H9 (cell line): ENCODE measurements around the gene PRG2. TPM values are rescaled to one million over a fixed set of nuclear protein-coding genes. Genes with fewer than 3 reads are reported as not detected.
A peak's percentile ranks its signal among the peaks of the same experiment; 100 is the strongest.

Source experiments
- DNase-seq: peaks from one replicate; pipeline ENCODE4 v3.0.0-alpha.2; 2017
- H2AFZ ChIP-seq: one replicate; pipeline ENCODE4 v1.6.1; 2013; ENCODE audit warnings: mild to moderate bottlenecking, low read length, control low read depth, moderate library complexity
- H2AK5ac ChIP-seq: 2 replicates; pipeline ENCODE4 v1.6.1; 2013; ENCODE audit warnings: low read length, control low read depth, mixed read lengths; ENCODE audit not compliant: insufficient read length
- H2BK120ac ChIP-seq: one replicate; pipeline ENCODE4 v1.6.1; 2013; ENCODE audit warnings: low read depth, mild to moderate bottlenecking, low read length, control low read depth, inconsistent platforms; ENCODE audit not compliant: poor library complexity, severe bottlenecking
- H2BK12ac ChIP-seq: 2 replicates; pipeline ENCODE4 v1.6.1; 2013; ENCODE audit warnings: low read length, control low read depth, mixed read lengths, low read depth; ENCODE audit not compliant: insufficient read length
- H2BK15ac ChIP-seq: 2 replicates; pipeline ENCODE4 v1.6.1; 2013; ENCODE audit warnings: low read depth, low read length, control low read depth
- H2BK20ac ChIP-seq: one replicate; pipeline ENCODE4 v1.6.1; 2013; ENCODE audit warnings: low read depth, mild to moderate bottlenecking, low read length, control low read depth, inconsistent platforms; ENCODE audit not compliant: poor library complexity, severe bottlenecking
- H2BK5ac ChIP-seq: 2 replicates; pipeline ENCODE4 v1.6.1; 2013; ENCODE audit warnings: low read length, control low read depth, mixed read lengths; ENCODE audit not compliant: insufficient read length
- H3K14ac ChIP-seq: 2 replicates; pipeline ENCODE4 v1.6.1; 2013; ENCODE audit warnings: low read length, control low read depth; ENCODE audit not compliant: insufficient read depth
- H3K18ac ChIP-seq: 2 replicates; pipeline ENCODE4 v1.6.1; 2013; ENCODE audit warnings: low read depth, mild to moderate bottlenecking, mixed read lengths, low read length, control low read depth; ENCODE audit not compliant: insufficient read length
- H3K23ac ChIP-seq: 2 replicates; pipeline ENCODE4 v1.6.1; 2013; ENCODE audit warnings: low read length, control low read depth, mixed read lengths, low read depth; ENCODE audit not compliant: insufficient read length
- H3K23me2 ChIP-seq: 2 replicates; pipeline ENCODE4 v1.6.1; 2013; ENCODE audit warnings: low read depth, mild to moderate bottlenecking, mixed read lengths, low read length, control low read depth; ENCODE audit not compliant: insufficient read length, poor library complexity, severe bottlenecking
- H3K27ac ChIP-seq: 2 replicates; pipeline ENCODE4 v1.5.1; 2013; ENCODE audit warnings: low read length, control low read depth, mixed read lengths, low read depth; ENCODE audit not compliant: insufficient read length
- H3K27me3 ChIP-seq: 2 replicates; pipeline ENCODE4 v1.6.1; 2013; ENCODE audit warnings: low read length, control low read depth, inconsistent platforms; ENCODE audit not compliant: insufficient read depth
- H3K4ac ChIP-seq: 2 replicates; pipeline ENCODE4 v1.6.1; 2013; ENCODE audit warnings: low read depth, mild to moderate bottlenecking, control low read depth, inconsistent platforms, low read length, moderate library complexity
- H3K4me1 ChIP-seq: 2 replicates; pipeline ENCODE4 v1.6.1; 2013; ENCODE audit warnings: low read length, control low read depth, inconsistent platforms; ENCODE audit not compliant: insufficient read depth
- H3K4me2 ChIP-seq: 2 replicates; pipeline ENCODE4 v1.6.1; 2013; ENCODE audit warnings: low read length, control low read depth, mixed read lengths; ENCODE audit not compliant: insufficient read length, insufficient read depth
- H3K56ac ChIP-seq: 2 replicates; pipeline ENCODE4 v1.6.1; 2013; ENCODE audit warnings: low read depth, mild to moderate bottlenecking, mixed read lengths, low read length, control low read depth; ENCODE audit not compliant: insufficient read length
- H3K79me1 ChIP-seq: 2 replicates; pipeline ENCODE4 v1.6.1; 2013; ENCODE audit warnings: low read depth, mild to moderate bottlenecking, moderate library complexity, low read length, control low read depth, inconsistent platforms; ENCODE audit not compliant: insufficient read depth, poor library complexity, severe bottlenecking
- H3K79me2 ChIP-seq: 2 replicates; pipeline ENCODE4 v1.6.1; 2013; ENCODE audit warnings: low read length, control low read depth, inconsistent platforms; ENCODE audit not compliant: insufficient read depth
- H3K9ac ChIP-seq: 2 replicates; pipeline ENCODE4 v1.6.1; 2013; ENCODE audit warnings: low read length, control low read depth, mixed read lengths; ENCODE audit not compliant: insufficient read length; ENCODE audit errors: extremely low read depth
- H3K9me3 ChIP-seq: one replicate; pipeline ENCODE4 v1.6.1; 2013; ENCODE audit warnings: low read depth, low read length, inconsistent platforms; ENCODE audit not compliant: control insufficient read depth
- H3T11ph ChIP-seq: one replicate; pipeline ENCODE4 v1.6.1; 2013; ENCODE audit warnings: mild to moderate bottlenecking, low read length, control low read depth, inconsistent platforms
- H4K20me1 ChIP-seq: one replicate; pipeline ENCODE4 v1.6.1; 2013; ENCODE audit not compliant: control insufficient read depth, insufficient read length, insufficient read depth
- H4K5ac ChIP-seq: 2 replicates; pipeline ENCODE4 v1.6.1; 2013; ENCODE audit warnings: low read depth, mild to moderate bottlenecking, mixed read lengths, low read length, control low read depth; ENCODE audit not compliant: insufficient read length
- H4K8ac ChIP-seq: replicated peaks from 2 replicates; pipeline ENCODE4 v1.6.1; 2013; ENCODE audit warnings: low read length, control low read depth, mixed read lengths, low read depth; ENCODE audit not compliant: insufficient read length
- H4K91ac ChIP-seq: 2 replicates; pipeline ENCODE4 v1.6.1; 2013; ENCODE audit warnings: low read depth, mild to moderate bottlenecking, moderate library complexity, mixed read lengths, low read length, control low read depth; ENCODE audit not compliant: insufficient read length
- H3K27ac Mint-ChIP-seq, 3 experiments: 2 replicates in 2 of 3; 3 replicates in 1 of 3; pipeline ENCODE4 v1.8.0; 2020 to 2021; ENCODE audit warnings: mixed read lengths in 3 of 3, mild to moderate bottlenecking in 1 of 3, moderate library complexity in 1 of 3
- H3K27me3 Mint-ChIP-seq: 2 replicates; pipeline ENCODE4 v1.8.0; 2021; ENCODE audit warnings: low read depth, mild to moderate bottlenecking, moderate library complexity, mixed read lengths
- H3K36me3 Mint-ChIP-seq, 3 experiments: 2 replicates in 2 of 3; 3 replicates in 1 of 3; pipeline ENCODE4 v1.8.0; 2020 to 2021; ENCODE audit warnings: low read depth in 3 of 3, mixed read lengths in 3 of 3; ENCODE audit not compliant: insufficient read depth in 1 of 3
- H3K4me1 Mint-ChIP-seq, 2 experiments: 2 replicates each; pipeline ENCODE4 v1.8.0; 2020; ENCODE audit warnings: mixed read lengths in 2 of 2
- H3K4me3 Mint-ChIP-seq, 2 experiments: 2 replicates in 1 of 2; 3 replicates in 1 of 2; pipeline ENCODE4 v1.8.0; 2020 to 2021; ENCODE audit warnings: mild to moderate bottlenecking in 2 of 2, mixed read lengths in 2 of 2, moderate library complexity in 1 of 2
- H3K9me3 Mint-ChIP-seq, 2 experiments: 2 replicates in 1 of 2; 3 replicates in 1 of 2; pipeline ENCODE4 v1.8.0; 2020; ENCODE audit warnings: mild to moderate bottlenecking in 2 of 2, mixed read lengths in 2 of 2, moderate library complexity in 1 of 2
- WGBS: extraction: QIAGEN DNeasy Blood & Tissue Kit; methylation state at CpG from one replicate; pipeline ENCODE4 v1.1.7; 2013; ENCODE audit warnings: missing lambda C conversion rate, low lambda C conversion rate, mixed read lengths; ENCODE audit not compliant: insufficient read length; ENCODE audit errors: extremely low coverage; 5-methylcytosine and 5-hydroxymethylcytosine counted together
- total RNA-seq: library from RNA; stranded (reverse); gene quantifications from 2 replicates; pipeline ENCODE4 v1.2.1, GENCODE V29; 2021
- TF ChIP-seq, protein P1 (sequence below): fragments of 200-600 bp; sonication (generic); conservative IDR thresholded peaks from 3 replicates; pipeline ENCODE4 v1.8.0; 2021; ENCODE audit warnings: antibody characterized with exemption, mild to moderate bottlenecking

Gene PRG2
- total RNA-seq, 1 experiment from 2014 or later: not detected

DNA sequence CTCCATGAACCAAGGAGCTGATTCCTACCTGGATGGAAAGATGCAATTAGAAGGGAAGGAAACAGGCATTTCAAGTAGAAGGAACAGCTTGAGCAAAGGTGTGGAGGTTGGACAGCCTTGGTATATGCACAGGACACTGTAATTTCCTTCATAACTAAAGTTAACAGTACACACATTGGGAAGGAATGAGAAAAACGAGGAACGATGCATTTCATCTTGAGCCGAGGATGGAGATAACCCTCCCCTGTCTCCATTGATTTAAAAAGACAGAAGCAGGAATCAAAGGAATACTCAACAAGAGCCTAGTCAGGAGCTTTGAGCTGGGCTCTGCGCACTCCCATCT is 2.3 kb upstream of the PRG2 start:
- Mint-ChIP-seq H3K27ac (peak overlapping the region in 1 of 3 experiments; percentile 33; a peak in 1 of 7 replicates), H3K4me3 (no peak overlapping the region), H3K36me3 (no peaks in the 10 kb centered on the region), H3K4me1 (no peaks in the 10 kb centered on the region), H3K9me3 (no peaks in the 10 kb centered on the region), H3K27me3 (peaks cover 35% of the 10 kb centered on the region)
- H4K5ac ChIP-seq: no peak overlapping the region
- H3K23me2 ChIP-seq: no peaks in the 10 kb centered on the region
- no peaks in the 10 kb centered on the region for H4K20me1 ChIP-seq
- H3K23ac ChIP-seq: no peak overlapping the region
- H2BK5ac ChIP-seq: no peak overlapping the region
- no CpG with 5 or more reads among the region's 4 CpGs for WGBS
- H4K91ac ChIP-seq: no peak overlapping the region
- no peaks in the 10 kb centered on the region for H3K9me3 ChIP-seq
- H2AK5ac ChIP-seq: no peak overlapping the region
- H3K27ac ChIP-seq: no peak overlapping the region
- no peak overlapping the region for H3K56ac ChIP-seq
- TF ChIP-seq, protein P1, sequence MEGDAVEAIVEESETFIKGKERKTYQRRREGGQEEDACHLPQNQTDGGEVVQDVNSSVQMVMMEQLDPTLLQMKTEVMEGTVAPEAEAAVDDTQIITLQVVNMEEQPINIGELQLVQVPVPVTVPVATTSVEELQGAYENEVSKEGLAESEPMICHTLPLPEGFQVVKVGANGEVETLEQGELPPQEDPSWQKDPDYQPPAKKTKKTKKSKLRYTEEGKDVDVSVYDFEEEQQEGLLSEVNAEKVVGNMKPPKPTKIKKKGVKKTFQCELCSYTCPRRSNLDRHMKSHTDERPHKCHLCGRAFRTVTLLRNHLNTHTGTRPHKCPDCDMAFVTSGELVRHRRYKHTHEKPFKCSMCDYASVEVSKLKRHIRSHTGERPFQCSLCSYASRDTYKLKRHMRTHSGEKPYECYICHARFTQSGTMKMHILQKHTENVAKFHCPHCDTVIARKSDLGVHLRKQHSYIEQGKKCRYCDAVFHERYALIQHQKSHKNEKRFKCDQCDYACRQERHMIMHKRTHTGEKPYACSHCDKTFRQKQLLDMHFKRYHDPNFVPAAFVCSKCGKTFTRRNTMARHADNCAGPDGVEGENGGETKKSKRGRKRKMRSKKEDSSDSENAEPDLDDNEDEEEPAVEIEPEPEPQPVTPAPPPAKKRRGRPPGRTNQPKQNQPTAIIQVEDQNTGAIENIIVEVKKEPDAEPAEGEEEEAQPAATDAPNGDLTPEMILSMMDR: no peak
- H2BK20ac ChIP-seq: no peak overlapping the region
- no peak for DNase-seq
- H3K4me2 ChIP-seq: no peak overlapping the region
- H3K4me1 ChIP-seq: no peaks in the 10 kb centered on the region
- H2BK15ac ChIP-seq: no peak overlapping the region
- H2BK12ac ChIP-seq: no peak overlapping the region
- no peaks in the 10 kb centered on the region; the same call in 1 of the 2 replicates for H3K27me3 ChIP-seq
- H3K79me1 ChIP-seq: no peaks in the 10 kb centered on the region
- H4K8ac ChIP-seq: no peak overlapping the region
- no peak overlapping the region for H3K18ac ChIP-seq
- no peak overlapping the region for H3T11ph ChIP-seq
- no peak overlapping the region for H3K4ac ChIP-seq
- H3K79me2 ChIP-seq: no peaks in the 10 kb centered on the region
- H3K9ac ChIP-seq: no peak overlapping the region
- no peak overlapping the region for H2AFZ ChIP-seq
- H3K14ac ChIP-seq: no peak overlapping the region
- H2BK120ac ChIP-seq: no peak overlapping the region
